Ovary (tissue), 9 donors: ENCODE data around the gene LAMC3. TPM values are rescaled to one million over a fixed set of nuclear protein-coding genes. Genes with fewer than 3 reads are reported as not detected.

Source experiments
- DNase-seq, 5 donors: peaks; one replicate each; pipeline ENCODE4 v3.0.0-alpha.2; 2019 to 2020
- H3K27ac ChIP-seq, 2 donors: fragments of 200-600 bp; one replicate each; pipeline versions ENCODE4 v1.5.1 to v1.8.0; 2019 to 2022
- H3K27me3 ChIP-seq: fragments of 200-600 bp; one replicate; pipeline ENCODE4 v1.8.0; 2022
- H3K36me3 ChIP-seq: fragments of 200-600 bp; sonication (generic); one replicate; pipeline ENCODE4 v1.5.1; 2019
- H3K4me1 ChIP-seq: one replicate; pipeline ENCODE4 v1.8.1; 2013; ENCODE audit warnings: mild to moderate bottlenecking, moderate library complexity; ENCODE audit not compliant: insufficient read depth
- H3K4me3 ChIP-seq: fragments of 200-600 bp; sonication (generic); one replicate; pipeline ENCODE4 v1.5.1; 2017
- H3K9me3 ChIP-seq, 2 donors: fragments of 200-600 bp in 1 of 2; sonication (generic) in 1 of 2; one replicate each; pipeline versions ENCODE4 v1.5.1 to v1.8.1; 2013 to 2019; ENCODE audit warnings: mild to moderate bottlenecking in 1 of 2, moderate library complexity in 1 of 2
- CTCF ChIP-seq, 3 donors: fragments of 450-650 bp in 2 of 3; fragments of 200-600 bp in 1 of 3; IDR thresholded peaks; one replicate each; pipeline versions ENCODE4 v1.5.1 to v1.8.0; 2016 to 2022; ENCODE audit warnings: antibody characterized with exemption in 3 of 3, mild to moderate bottlenecking in 1 of 3
- EP300 ChIP-seq: sonication (generic); formaldehyde crosslinking; IDR thresholded peaks from one replicate; pipeline ENCODE4 v1.6.1; 2017; ENCODE audit warnings: antibody characterized with exemption
- POLR2A ChIP-seq: fragments of 450-650 bp; IDR thresholded peaks from one replicate; pipeline ENCODE4 v1.6.1; 2017; ENCODE audit warnings: antibody characterized with exemption, mild to moderate bottlenecking, moderate library complexity
- WGBS, 3 donors: extraction: QIAGEN DNeasy Blood & Tissue Kit in 1 of 3; methylation state at CpG; one replicate each; pipeline versions ENCODE4 v1.1.5 to v1.1.7; 2013 to 2017; 5-methylcytosine and 5-hydroxymethylcytosine counted together
- intact Hi-C, 4 donors: fragments of 100-400 bp; cut with DNase I; formaldehyde crosslinking; loops; one replicate each; pipeline versions ENCODE4 v1.11.0 to v1.15.1; 2022 to 2023
- polyA plus RNA-seq, 2 donors: library from polyadenylated mRNA; stranded (reverse); fragments of 200-250 nt in 1 of 2; fragments of 350-450 nt in 1 of 2; fragmentation: Illumina TruSeq in 1 of 2; extraction: RNeasy Lipid Tissue Mini Kit (QIAGEN cat#74804) in 1 of 2; gene quantifications; one replicate each; pipeline ENCODE4 v1.2.3, GENCODE V29; 2013 to 2014
- total RNA-seq, 7 donors: library from RNA; depleted of rRNA in 2 of 7; stranded (reverse); fragments of >200 nt in 2 of 7; fragmentation: NEBNext Ultra II Directional in 3 of 7; extraction: Animal tissue kit (Norgen Biotek cat#: 25700) in 3 of 7; gene quantifications; one replicate each; pipeline versions ENCODE4 v1.1.0 to v1.2.4, GENCODE V29; 2016 to 2023
- donor health status: DM: no; HTN: no; CAD: no; lungs with moderate emphysema.
- donor health status: DM: no; HTN: no; CAD: no.
- donor health status: Bipolar disorder and iron deficiency.
- donor health status: DM: yes; HTN: yes; CAD: no.
- donor health status: DM: no; HTN: no; CAD: no.
- donor health status: DM: yes; HTN: yes; CAD: no.

Gene LAMC3
- total and polyA plus RNA-seq, 9 donors, result 0.48 to 5.7 (median 1.8) TPM

- Histone ChIP-seq H3K4me3 (no peak overlapping the region), H3K4me1 (no peaks in the 10 kb centered on the region), H3K36me3 (no peaks in the 10 kb centered on the region), H3K9me3 (no peaks in the 10 kb centered on the region), H3K27ac (no peak overlapping the region), H3K27me3 (no peaks in the 10 kb centered on the region)
- WGBS, 3 donors, result 87 to 97% (median 94%) methylated on average over 3 of the region's 3 CpGs
- intact Hi-C loops, result no loop called here
- DNase-seq, result no peak
- no peak for TF ChIP-seq EP300
- no peak for TF ChIP-seq CTCF (IDR thresholded peaks at IDR 0.05)
- no peak for TF ChIP-seq POLR2A
Observed at GRCh38 chr9:131035548-131035947, 26.6 kb downstream of the LAMC3 start.

- 79 to 82% (median 82%) methylated on average over 21 to 24 of the region's 24 CpGs for WGBS, 3 donors
- H3K27me3 ChIP-seq, result no peaks in the 10 kb centered on the region
- no peak overlapping the region for H3K4me3 ChIP-seq
- H3K36me3 ChIP-seq, result no peaks in the 10 kb centered on the region
- no peak for DNase-seq
- H3K9me3 ChIP-seq, result no peaks in the 10 kb centered on the region
- intact Hi-C loops, result no loop called here
- TF ChIP-seq EP300 (no peak), CTCF (IDR thresholded peaks at IDR 0.05) (no peak), POLR2A (no peak)
- H3K4me1 ChIP-seq, result no peaks in the 10 kb centered on the region
- H3K27ac ChIP-seq, result no peak overlapping the region
Observed at GRCh38 chr9:131036071-131036470, 27.1 kb downstream of the LAMC3 start.

GRCh38 chr9:131036529-131037334 is 27.8 kb downstream of the LAMC3 start:
- WGBS, 3 donors, result 57 to 67% (median 63%) methylated on average over 17 of the region's 17 CpGs
- Histone ChIP-seq H3K9me3 (no peaks in the 10 kb centered on the region), H3K27me3 (no peaks in the 10 kb centered on the region), H3K36me3 (no peaks in the 10 kb centered on the region), H3K4me1 (no peaks in the 10 kb centered on the region), H3K4me3 (no peak overlapping the region), H3K27ac (no peak overlapping the region)
- intact Hi-C loops, result no loop called here
- no peak for TF ChIP-seq POLR2A
- TF ChIP-seq EP300, result no peak
- TF ChIP-seq CTCF (IDR thresholded peaks at IDR 0.05), result no peak
- DNase-seq, result no peak

- WGBS, 3 donors, result 57 to 65% (median 57%) methylated on average over 26 of the region's 26 CpGs
- H3K27ac ChIP-seq, result no peak overlapping the region
- DNase-seq, result no peak
Observed at GRCh38 chr9:131037335-131038255, 28.6 kb downstream of the LAMC3 start.

More at GRCh38 chr9:131037335-131038255, 28.6 kb downstream of the LAMC3 start:
- Histone ChIP-seq H3K9me3 (no peaks in the 10 kb centered on the region), H3K4me1 (no peaks in the 10 kb centered on the region), H3K36me3 (no peaks in the 10 kb centered on the region), H3K4me3 (no peak overlapping the region), H3K27me3 (no peaks in the 10 kb centered on the region)
- TF ChIP-seq CTCF (IDR thresholded peaks at IDR 0.05) (no peak), EP300 (no peak), POLR2A (no peak)
- intact Hi-C loops, result no loop called here
